Superior temporal gyrus (tissue), 1 donor: ENCODE data around the gene ZFP90.

Experiments used
- DNase-seq: peaks from one replicate; pipeline ENCODE4 v3.0.0-alpha.2; 2016; ENCODE audit errors: extremely low spot score

The ZFP90 gene

DNA sequence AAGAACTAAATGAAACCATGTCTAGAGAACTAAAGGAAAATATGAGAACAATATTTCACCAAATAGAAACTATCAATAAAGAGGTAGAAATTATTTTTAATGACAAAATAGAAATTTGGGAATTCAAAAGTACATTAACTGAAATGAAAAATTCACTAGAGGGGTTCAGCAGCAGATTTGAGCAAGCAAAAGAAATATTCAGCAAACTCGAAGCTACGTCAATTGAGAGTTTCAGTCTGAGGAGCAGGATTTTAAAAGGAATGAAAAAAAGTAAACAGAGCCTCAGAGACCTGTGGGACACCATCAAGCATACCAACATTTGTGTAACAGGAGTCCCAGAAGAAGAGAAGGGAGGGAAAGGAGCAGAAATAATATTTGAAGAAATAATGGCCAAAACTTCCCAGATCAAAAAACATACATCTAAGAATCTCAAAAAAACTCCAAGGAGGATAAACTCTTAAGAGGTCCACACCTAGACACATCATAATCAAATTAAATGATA lies 38.3 kb downstream of the ZFP90 start:
- DNase-seq, result no peak

DNA sequence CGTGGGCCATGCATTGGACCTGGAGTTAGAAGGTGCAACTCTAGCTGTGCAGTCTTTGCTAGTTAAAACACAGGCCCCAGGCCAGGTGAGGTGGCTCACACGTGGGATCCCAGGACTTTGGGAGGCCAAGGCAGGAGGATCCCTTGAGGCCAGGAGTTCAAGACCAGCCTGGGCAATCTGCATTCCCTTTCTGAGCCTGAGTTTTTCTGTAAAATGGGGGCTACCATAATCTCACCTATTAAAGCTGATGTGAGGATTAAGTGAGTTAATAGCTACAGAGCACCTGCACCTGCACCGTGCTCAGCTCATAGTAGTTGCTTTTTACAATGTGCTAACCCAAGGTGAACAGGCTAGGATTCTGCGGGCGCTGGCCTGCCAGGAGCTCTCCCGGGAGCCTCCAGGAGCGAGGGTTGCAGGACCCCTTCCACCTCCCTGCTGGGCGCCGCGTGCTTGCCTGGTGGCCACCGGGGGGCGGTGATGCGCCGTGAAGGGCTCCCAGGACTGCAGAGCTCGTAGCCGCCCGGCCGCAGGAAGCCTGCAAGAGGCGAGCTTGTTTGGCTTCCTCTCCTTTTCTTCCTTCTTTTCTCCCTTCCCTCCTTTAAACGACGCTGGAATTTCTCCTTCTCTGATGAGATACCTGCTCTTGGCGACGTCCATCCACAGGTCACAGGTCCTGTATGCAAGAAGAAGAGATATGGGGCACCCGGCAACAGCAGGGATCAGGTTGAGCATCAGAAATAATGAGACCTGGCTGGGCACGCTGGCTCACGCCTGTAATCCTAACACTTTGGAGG lies 51.3 kb downstream of the ZFP90 start:
- DNase-seq, result peak; percentile 9

DNA sequence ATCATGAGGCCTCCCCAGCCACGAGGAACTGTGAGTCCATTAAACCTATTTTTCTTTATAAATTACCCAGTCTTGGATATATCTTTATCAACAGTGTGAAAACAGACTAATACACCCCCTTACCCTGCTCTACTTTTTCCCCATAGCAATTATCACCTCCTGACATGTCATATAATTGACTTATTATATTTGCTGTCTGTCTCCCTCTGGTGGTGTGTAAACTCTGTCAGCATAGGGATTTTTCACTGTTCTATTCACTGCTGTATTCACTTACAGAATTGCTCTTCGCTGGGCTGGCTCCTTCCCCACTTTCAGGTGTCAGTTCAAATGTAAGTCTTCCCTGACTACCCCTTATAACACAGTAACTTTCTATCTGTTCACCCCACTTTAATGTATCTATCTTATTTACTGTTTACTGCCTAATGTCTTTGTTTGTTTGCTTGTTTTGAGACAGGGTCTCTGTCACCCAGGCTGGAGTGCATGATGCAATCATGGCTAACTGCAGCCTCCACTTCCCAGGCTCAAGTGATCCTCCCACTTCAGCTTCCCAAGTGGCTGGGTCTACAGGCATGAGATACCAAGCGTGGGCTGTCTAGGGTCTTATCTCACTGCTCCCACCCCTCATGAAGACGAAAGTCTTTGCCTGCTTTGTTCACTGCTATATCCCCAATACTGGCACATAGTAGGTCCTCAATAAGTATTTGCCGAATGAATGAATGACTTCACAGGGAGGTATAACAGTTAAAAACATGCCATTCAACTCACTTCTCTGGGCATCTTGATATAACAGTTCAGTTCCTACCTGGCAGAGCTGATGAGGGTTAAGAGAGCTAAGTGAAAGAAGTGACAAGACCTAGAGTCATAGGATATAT lies 53.6 kb downstream of the ZFP90 start:
- DNase-seq, result no peak

DNA sequence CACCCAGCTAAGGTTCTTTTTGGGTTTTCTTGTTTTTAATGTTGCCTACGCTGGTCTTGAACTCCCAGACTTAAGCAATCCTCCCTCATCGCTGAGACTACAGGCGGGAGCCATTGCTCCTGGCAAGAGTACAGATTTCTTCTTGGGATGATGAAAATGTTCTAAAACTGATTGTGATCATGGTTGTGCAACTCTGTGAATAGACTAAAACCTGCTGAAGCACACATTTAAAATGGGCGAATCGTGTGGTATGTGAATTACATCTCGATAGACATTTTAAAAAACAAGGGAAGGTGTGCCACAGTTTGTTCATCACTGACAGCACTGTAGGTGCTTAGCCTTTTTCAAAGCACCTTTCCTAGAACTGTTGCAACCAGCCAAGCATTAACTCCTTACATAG lies 57.2 kb downstream of the ZFP90 start:
- no peak for DNase-seq

DNA sequence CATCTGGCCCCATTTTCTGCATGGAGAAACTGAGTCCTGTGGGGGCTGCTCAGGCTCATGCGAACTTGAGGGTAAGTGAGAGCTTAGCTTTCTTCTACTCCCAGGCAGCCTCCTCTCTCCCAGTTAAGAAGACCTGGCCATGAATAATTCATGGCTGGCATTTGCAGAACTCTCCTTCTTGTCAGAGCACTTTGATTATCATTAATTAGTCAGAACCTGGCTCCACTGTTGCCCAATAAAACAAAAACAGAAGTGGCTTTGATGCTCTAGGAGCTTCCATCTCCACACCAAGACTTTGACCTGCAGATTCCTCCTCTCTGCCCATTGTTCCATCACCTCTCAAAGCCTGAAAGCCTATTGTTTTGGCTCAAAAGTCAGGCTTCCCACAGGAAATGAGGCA lies 60.5 kb downstream of the ZFP90 start:
- no peak for DNase-seq

DNA sequence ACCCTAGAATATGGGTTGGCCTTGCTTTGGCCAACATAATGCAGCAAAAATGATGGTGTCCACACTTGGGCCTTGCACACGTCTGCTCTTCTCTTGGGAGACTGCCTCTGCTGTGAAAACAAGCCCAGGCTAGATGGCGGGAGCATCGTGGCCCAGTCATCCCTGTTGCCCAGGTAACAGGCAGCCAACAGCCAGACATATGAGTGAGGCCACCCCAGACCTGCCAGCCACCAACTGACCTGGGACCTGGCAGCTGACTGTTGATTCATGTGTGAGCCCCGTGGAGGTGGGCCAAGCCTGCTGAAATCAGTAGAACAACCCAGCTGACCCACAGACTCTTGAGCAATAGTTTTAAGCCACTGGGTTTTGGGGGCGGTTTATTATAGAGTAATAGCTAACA lies 66.7 kb downstream of the ZFP90 start:
- no peak for DNase-seq

DNA sequence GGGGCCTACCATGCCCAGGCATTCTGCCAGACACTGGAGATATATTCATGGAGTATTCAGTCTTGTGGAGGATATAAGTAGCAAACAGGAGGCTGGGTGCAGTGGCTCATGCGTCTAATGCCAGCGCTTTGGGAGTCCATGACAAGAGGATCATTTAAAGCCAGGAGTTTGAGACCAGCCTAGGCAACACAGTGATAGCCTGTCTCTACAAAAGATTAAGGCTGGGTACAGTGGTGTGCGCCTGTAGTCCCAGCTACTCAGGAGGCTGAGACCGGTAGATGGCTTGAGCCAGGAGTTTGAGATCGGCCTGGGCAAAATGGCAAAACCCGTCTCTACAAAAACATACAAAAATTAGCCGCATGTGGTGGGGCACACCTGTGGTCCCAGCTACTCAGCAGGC lies 68.4 kb downstream of the ZFP90 start:
- DNase-seq, result no peak

DNA sequence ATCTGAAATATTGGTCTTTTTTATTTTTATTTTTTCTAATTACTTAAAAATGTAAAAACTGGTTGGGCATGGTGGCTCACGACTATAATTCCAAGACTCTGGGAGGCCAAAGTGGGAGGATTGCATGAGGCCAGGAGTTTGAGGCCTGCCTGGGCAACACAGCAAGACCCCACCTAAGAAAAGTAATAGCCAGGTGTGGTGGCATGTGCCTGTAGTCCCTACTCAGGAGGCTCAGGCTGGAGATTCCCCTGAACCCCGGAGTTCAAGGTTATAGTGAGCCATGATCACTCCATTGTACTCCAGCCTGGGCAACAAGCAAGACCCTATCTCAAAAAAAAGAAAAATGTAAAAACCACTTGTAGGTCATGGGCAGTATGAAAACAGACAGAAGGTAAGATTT lies 69.2 kb downstream of the ZFP90 start:
- DNase-seq, result no peak

DNA sequence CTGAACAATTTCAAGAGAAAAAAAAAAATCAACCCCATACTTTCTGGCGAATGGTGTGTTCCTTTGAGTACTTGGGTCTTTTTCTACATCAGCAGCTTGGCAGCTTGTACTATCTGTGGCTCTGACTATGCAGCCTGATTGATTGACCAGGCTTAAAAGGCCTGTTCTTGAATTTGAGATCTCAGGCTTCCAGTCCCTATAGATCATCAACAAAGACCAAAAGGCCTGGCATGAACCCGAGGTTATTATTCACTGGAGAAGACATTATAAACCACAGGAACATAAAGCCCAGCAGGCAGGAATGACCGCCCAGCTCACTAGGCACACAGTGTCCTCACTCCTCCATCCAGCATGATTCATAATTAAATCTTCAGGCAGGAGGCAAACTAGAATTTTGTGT lies 73.9 kb downstream of the ZFP90 start:
- no peak for DNase-seq

DNA sequence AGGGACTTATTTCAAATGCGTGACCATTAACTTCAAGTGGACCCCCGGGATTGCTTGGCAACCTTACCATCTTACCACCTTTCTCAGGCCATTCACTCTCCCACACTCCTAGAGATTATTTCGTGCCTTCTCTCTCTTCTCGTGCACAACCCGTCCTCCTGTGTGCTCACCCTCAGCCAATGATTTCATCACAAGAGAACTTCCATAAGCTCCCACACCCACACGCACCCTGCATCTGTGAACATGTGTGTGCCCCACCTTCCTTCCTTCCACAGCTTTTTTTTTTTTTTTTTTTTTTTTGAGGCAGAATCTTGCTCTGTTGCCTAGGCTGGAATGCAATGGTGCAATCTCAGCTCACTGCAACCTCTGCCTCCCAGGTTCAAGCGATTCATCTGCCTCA lies 78.6 kb downstream of the ZFP90 start:
- no peak for DNase-seq
